Activated naive CD4-positive, alpha-beta T cell treated with anti-CD3 and anti-CD28 coated beads, Interleukin-2, amount 50 U/mL, for 72 hours (primary cell): ENCODE measurements around the gene RBMS3. TPM values are rescaled to one million over a fixed set of nuclear protein-coding genes. Genes with fewer than 3 reads are reported as not detected.
"Not testable (repeated sequence)": the region's sequence is repeated elsewhere in the genome, so short reads cannot be mapped to it uniquely, and the experiment has no call there.

Experiments
- ATAC-seq, 2 donors: fragments of 150-1000 bp; cut with Tn5 transposase; 2 replicates each; pipeline ENCODE4 v1.10.0; 2021; ENCODE audit warnings: mild to moderate bottlenecking in 2 of 2, moderate library complexity in 2 of 2
- DNase-seq, 2 donors: peaks; one replicate each; pipeline ENCODE4 v3.0.0; 2021 to 2022; ENCODE audit warnings: low spot score in 2 of 2
- H3K27ac Mint-ChIP-seq, 2 donors: one replicate each; pipeline ENCODE4 v1.8.0; 2022; ENCODE audit warnings: mild to moderate bottlenecking in 2 of 2, mixed read lengths in 2 of 2
- H3K36me3 Mint-ChIP-seq, 2 donors: one replicate each; pipeline ENCODE4 v1.8.0; 2022; ENCODE audit warnings: mixed read lengths in 2 of 2
- H3K9me3 Mint-ChIP-seq, 2 donors: one replicate each; pipeline ENCODE4 v1.8.0; 2022; ENCODE audit warnings: mixed read lengths in 2 of 2
- total RNA-seq, 2 donors: library from RNA; stranded (reverse); gene quantifications; one replicate each; pipeline ENCODE4 v1.2.3, GENCODE V29; 2022

Gene RBMS3
- total RNA-seq, 2 donors from 2014 or later = 3.3 TPM; not detected in 1

DNA sequence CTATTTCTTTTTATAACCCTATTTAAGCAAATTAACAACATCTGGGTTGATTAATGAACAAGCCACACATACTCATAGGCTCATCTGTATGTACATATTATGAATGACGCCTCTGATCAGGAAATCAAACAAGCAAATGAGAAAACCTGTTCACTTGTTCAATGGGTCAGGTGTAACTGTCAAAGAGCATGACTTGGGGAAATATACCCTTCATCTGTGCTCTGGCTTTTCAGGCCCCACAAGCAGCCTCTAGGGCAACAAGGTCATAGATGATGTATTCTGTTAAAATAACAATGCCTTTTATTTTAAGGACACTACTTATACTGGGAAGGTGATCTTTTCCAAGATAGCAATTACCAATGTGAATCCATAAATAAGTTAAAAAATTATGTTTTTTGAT lies 102.0 kb downstream of the RBMS3 start:
- DNase-seq (no peak), ATAC-seq (no peak)
- Mint-ChIP-seq H3K9me3 (peaks cover 10 to 15% of the 10 kb centered on the region in 2 donors), H3K36me3 (peaks cover 0 to 2% of the 10 kb centered on the region in 2 donors), H3K27ac (no peak overlapping the region)

DNA sequence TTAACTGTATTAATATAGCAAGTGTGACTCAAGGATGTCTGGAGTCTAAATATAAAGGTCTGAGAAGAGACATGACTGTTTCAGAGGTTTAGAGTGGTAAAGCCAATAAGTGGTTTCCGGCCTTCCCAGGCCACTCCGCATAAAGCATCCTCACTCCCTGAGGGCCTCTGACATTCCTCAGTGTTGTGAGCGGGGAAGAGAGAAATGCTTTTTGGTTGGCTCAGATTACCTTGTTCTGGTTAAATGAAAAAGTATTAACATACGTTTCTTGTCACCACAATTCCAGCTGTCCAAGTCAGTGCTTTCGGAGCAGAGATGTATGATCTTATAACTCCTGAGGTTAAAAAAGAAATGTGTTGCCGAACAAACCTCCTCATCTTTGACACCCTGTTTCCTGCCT lies 103.8 kb downstream of the RBMS3 start:
- ATAC-seq (no peak), DNase-seq (no peak)
- H3K9me3 Mint-ChIP-seq = peaks cover 15 to 20% of the 10 kb centered on the region in 2 donors
- peaks cover 0 to 4% of the 10 kb centered on the region in 2 donors for H3K36me3 Mint-ChIP-seq
- no peak overlapping the region for H3K27ac Mint-ChIP-seq

DNA sequence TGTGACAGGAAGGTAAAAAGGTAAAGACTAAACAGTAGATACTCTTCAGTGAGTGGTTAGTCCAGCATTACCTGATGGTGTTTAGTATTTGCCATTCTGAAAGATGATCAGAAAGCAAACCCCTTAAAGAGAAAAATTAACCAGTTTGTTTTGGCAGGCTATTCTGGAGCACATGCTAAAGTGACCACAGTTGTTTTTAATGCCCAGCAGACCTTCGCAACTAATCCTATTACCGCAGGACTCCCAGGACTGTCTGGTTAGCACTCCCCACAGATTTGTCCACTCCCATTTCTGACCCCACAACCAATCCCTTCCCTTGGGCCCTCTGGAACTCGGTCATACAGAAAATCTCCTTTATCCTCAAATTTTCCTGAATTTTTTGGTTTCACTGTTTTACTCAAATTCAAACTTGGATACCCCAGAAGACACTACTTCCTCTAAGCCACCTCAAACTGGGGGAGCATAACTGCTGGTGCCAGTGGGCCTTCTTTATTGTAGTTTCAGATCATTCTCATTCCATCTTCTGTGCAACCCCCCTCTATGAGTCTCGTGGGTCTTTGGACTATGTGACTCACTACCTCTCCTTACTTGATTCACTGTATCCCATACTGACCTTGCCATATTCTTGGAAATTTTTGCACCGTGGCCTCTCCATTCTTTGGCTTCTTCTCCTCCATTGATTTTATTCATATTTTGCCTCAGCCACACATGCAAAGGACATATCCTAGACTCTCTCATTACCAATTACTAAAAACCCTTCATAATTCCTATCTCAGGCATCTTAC lies 104.4 kb downstream of the RBMS3 start:
- no peak for DNase-seq
- H3K27ac Mint-ChIP-seq = no peak overlapping the region
- H3K9me3 Mint-ChIP-seq = peaks cover 15 to 20% of the 10 kb centered on the region in 2 donors
- no peak for ATAC-seq
- peaks cover 0 to 4% of the 10 kb centered on the region in 2 donors for H3K36me3 Mint-ChIP-seq

DNA sequence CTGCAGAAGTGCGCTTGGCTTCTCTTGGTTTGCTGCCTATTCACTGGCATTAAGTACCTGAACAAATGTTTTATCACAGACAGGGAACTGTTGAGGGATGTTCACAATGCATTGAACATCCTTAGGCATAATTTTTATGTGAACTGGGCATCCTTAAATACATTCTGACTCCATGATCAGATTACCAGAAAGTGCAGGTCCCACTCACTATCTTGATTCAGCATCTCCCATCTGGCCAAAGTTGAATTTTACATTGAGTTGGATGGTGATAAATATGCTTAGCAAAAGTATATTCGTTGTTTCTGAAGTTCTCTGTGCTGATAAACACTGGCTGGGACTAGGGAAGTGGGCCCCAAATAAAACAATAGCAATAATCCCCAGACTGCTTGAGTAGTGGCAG lies 108.5 kb downstream of the RBMS3 start:
- DNase-seq (no peak), ATAC-seq (no peak)
- Mint-ChIP-seq H3K36me3 (peaks cover 4 to 5% of the 10 kb centered on the region in 2 donors), H3K27ac (no peak overlapping the region), H3K9me3 (peaks cover 21 to 32% of the 10 kb centered on the region in 2 donors)

DNA sequence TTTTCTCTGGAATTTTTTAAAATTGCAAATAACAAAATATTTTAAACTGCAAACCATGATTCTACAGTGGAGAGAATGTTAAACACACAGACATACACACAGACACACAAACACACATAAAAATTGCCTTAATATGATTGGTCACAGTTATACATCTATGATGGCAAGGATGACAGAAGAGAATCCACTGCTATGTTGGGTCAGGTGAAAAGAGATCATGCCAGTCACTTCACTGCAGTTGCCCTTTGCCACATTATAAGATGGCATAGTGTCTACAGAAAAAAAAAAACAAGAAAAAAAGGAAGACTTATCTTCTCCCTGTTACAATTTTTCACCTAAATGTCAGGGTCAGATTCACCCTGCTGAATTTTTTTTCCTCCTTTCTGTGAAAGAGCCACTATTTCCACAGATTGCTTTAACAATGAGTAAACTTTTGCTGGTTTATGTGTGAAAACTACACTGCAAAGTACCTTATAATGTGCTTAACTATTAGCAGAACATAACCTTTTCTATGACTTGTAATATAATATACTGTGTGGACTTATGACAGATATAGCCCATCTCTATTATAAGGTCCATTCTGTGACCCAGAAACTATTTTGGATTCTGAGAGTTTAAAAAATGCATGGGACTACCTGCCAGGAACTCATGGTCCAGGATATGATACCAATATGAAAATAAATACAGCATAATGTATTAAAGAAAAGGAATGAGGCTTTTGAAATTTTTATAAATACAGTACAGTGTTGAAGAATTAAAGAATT lies 111.9 kb downstream of the RBMS3 start:
- Mint-ChIP-seq H3K36me3 (peaks cover 3 to 5% of the 10 kb centered on the region in 2 donors), H3K9me3 (peaks cover 19 to 21% of the 10 kb centered on the region in 2 donors), H3K27ac (no peak overlapping the region)
- DNase-seq (no peak), ATAC-seq (no peak)

DNA sequence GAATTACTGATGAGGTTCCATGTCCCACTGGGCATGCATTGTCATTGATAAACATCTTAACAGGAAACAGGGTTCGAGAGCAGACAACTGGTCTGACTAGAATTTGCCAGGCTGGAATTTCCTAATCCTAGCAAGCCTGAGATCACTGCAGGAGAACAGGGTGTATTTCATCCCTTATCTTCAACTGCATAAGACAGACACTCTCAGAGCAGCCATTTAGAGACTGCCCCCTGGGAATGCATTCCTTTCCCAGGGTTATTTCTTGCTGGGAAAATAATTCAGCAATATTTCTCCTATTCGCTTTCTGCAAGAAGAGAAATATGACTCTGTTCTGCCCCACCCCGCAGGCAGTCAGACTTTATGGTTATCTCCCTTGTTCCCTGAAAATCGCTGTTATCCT lies 113.1 kb downstream of the RBMS3 start:
- H3K27ac Mint-ChIP-seq, ATAC-seq, DNase-seq, H3K36me3 Mint-ChIP-seq: not testable (repeated sequence)
- H3K9me3 Mint-ChIP-seq = peaks cover 14 to 16% of the 10 kb centered on the region in 2 donors

DNA sequence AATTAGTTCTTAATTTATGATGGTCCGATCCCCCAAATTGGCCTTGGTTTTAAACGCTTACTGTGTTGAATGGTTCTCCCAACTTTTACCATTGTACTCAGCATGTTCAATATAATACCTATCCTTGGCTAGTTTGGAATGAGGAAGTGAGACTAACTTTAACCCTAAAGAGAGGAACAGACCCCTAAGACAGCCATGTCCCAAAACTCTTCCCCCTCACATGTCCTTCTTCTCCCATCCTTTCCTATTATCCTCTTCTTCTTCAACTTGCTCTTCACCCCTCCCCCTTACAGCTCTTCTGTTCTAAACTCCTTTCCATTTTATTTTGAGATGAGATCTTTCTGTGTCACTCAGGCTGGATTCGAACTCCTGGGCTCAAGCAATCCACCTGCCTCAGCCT lies 116.5 kb downstream of the RBMS3 start:
- DNase-seq = no peak
- no peak overlapping the region for H3K27ac Mint-ChIP-seq
- H3K36me3 Mint-ChIP-seq = peaks cover 0 to 5% of the 10 kb centered on the region in 2 donors
- H3K9me3 Mint-ChIP-seq = peaks cover 13 to 14% of the 10 kb centered on the region in 2 donors
- no peak for ATAC-seq

DNA sequence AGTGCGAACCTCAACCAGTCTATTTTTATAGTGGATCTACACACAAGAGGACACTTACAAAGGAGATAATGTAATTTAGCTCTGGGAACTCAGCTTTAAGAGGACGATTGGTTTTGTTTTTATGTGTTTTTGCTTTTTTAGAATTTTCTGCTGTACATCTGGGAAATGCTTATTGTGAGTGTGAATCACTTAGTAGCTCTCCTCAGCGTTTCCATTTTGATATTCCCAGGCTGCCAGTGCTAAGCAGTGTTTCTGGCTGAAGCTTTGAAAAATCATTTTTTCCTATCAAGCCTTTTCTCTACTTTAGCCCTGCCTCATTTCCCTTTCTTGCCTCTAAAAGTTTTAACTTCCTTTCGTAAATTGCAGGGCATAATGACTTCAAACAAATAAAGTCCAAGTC lies 117.9 kb downstream of the RBMS3 start:
- DNase-seq (no peak), ATAC-seq (no peak)
- H3K27ac Mint-ChIP-seq = no peak overlapping the region
- peaks cover 0 to under 1% of the 10 kb centered on the region in 2 donors for H3K36me3 Mint-ChIP-seq
- peaks cover 9% of the 10 kb centered on the region in 2 donors for H3K9me3 Mint-ChIP-seq

DNA sequence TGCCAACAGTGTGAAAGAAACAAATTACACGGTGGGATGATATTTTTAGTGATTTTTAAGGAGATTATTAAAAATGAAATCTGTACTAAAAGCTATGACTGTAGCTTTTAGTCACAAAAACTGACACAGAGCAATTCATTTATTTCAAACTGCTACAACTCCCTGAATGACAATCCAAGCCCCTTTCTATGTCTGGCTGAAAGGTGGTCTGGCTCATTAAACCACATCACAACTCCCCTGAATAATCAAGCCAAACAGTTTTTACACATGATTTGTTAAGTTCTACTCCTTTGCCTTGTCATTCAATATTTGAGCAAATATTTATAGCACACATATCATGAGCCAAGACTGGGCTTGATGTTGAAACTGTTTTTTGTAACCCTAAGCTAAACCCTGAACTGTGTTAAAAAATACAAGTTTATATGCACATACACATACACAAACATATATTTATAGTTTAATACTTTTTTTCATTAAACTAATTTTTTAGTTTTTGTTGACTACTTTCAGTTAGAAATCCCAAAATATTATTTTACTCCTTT lies 125.5 kb downstream of the RBMS3 start:
- no peaks in the 10 kb centered on the region for H3K36me3 Mint-ChIP-seq
- H3K9me3 Mint-ChIP-seq = no peaks in the 10 kb centered on the region
- no peak overlapping the region for H3K27ac Mint-ChIP-seq
- ATAC-seq = no peak
- no peak for DNase-seq

DNA sequence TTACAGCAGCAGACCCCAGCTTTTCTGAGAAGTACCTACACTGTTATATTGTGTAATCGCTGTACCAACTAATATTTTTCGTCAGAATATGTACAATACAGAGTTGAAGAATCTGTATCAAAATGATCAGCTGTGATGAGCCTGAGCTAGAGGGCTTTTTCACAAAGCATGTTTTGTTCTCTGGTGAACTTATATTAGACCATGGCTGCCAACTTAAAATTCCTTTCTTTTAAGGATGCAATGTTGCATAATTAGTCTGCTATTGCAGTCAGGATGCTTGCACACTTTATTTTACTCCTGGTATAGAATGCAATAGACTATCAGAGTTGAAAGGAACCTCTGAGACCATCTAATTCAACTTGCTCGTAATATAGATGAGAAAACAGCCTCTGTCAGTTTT lies 127.8 kb downstream of the RBMS3 start:
- ATAC-seq (no peak), DNase-seq (no peak)
- H3K27ac Mint-ChIP-seq = no peak overlapping the region
- H3K9me3 Mint-ChIP-seq = no peaks in the 10 kb centered on the region
- no peaks in the 10 kb centered on the region for H3K36me3 Mint-ChIP-seq

DNA sequence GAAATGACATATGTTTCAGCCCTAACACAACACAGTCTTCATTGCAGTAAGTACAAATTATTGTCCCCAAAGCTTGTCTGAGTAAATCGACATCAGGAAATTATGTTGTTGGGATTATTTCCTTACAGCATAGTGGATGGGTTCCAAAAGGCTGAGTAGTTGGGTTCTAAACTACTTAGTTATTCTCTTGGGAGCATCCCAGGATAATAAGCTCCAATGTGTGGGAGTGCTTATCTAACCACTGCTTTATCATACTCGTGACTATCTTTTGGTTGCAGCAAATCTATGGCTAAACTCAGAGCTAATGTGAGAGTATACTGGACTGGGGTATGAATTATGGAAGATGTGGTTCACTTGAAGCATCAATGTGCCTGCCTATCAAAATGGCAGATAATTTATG lies 128.5 kb downstream of the RBMS3 start:
- H3K36me3 Mint-ChIP-seq = no peaks in the 10 kb centered on the region
- no peaks in the 10 kb centered on the region for H3K9me3 Mint-ChIP-seq
- DNase-seq = no peak
- no peak for ATAC-seq
- no peak overlapping the region for H3K27ac Mint-ChIP-seq

DNA sequence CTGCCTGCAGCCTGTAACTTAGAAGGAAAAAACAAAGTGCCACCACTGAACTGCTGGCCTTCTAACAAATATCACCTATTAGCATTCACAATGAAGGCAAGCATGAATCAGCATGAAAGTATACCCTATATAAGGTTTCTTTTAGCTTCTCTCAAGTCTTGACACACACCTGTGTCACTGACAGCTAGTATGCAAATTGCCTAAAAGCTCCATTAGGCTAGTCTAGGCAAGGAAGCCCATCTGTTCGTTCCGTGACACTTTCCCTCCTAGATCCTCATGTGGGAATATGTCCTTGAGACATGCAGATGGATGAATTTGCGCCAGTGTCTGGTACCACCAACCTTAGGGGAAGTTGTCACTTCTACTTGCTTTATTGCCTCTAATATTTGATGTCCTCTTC lies 129.3 kb downstream of the RBMS3 start:
- Mint-ChIP-seq H3K27ac (no peak overlapping the region), H3K36me3 (no peaks in the 10 kb centered on the region), H3K9me3 (no peaks in the 10 kb centered on the region)
- no peak for ATAC-seq
- no peak for DNase-seq

DNA sequence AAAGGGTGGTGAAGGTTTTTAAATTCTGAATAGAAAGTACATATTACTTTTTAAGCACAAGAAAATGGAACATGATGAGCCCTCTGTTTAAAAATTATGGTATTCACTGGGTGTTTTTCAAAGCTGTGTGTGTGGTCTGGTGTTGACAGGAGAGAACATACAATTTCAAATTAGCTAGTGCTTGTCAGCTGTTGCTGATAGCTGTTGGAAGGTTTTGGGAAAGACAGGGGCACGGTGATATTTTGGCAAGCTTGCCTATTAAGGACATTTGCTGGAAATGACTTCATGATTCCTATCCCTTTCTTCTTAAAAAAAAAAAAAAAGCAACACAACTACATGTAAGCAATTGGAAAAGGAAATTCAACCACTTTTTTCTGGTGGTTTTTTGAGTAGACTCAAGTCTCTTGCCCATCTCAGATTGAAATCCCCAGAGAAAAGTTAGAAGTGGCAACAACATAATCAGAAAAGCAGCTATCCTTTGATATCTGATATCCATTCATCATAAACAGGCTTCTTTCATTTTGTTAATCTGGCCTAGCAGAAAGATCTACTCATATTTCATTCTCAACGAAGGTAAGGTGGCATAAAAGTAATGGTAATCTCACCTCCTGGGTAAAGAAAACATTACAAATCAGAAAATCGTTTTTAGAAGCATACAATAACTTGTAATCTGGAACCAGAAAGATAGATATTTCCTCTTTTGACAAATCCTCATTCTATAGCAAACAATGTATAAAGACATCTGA lies 130.0 kb downstream of the RBMS3 start:
- DNase-seq = no peak
- Mint-ChIP-seq H3K36me3 (no peaks in the 10 kb centered on the region), H3K27ac (no peak overlapping the region), H3K9me3 (no peaks in the 10 kb centered on the region)
- no peak for ATAC-seq

DNA sequence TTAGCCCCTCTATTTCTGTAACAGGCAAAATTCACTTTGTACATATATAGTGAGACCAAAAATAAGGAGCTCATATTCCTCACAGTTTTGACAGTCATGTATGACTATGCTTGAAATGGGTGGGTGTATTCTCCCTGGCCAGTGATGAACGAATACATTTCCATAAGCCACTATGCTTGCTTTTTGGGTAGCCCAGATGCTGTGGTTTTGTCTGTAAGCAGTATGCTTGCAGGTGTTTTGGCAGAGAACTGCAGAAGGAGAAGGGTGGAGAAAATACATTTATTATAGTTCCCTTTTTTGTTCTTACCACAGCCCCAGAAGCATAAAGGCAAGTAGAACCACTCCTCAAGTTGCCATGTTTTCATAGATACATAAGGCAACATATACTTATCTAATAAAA lies 131.2 kb downstream of the RBMS3 start:
- ATAC-seq (no peak), DNase-seq (no peak)
- Mint-ChIP-seq H3K27ac (no peak overlapping the region), H3K36me3 (no peaks in the 10 kb centered on the region), H3K9me3 (no peaks in the 10 kb centered on the region)

DNA sequence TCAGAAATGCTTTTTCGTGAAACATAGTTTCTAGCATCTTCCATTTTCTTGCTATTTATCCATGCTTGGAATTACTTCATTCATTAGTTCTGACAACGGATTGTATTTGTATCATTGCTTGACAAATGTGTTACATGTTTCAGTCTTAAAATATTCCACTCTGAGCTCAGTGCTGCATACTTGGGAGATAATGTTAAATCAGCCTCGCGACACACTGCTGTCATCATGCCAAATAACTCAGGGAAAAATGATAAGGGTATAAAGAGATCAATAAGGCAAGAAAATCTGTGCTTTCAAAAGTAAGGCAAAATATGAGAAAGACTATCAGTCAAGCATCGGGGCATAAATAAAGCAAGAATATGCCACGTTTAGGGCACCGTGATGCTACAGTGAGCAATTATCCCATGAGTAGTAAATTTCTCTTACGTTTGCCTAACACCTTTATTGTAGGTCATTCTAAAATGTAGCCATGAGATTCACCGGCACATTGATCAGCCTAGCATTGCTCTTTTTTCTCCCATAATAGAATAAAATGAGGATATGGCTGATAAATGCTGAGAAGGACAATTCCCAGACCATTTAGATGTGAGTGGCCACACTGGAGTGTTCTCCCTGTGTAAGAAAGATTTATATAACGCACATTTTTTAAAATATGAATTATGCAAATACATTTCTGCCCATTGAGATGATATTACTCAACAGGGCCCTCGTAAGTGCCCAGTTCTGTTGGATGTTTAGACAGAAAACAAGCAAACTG lies 133.8 kb downstream of the RBMS3 start:
- H3K36me3 Mint-ChIP-seq = no peaks in the 10 kb centered on the region
- ATAC-seq = no peak
- no peaks in the 10 kb centered on the region for H3K9me3 Mint-ChIP-seq
- no peak overlapping the region for H3K27ac Mint-ChIP-seq
- no peak for DNase-seq

DNA sequence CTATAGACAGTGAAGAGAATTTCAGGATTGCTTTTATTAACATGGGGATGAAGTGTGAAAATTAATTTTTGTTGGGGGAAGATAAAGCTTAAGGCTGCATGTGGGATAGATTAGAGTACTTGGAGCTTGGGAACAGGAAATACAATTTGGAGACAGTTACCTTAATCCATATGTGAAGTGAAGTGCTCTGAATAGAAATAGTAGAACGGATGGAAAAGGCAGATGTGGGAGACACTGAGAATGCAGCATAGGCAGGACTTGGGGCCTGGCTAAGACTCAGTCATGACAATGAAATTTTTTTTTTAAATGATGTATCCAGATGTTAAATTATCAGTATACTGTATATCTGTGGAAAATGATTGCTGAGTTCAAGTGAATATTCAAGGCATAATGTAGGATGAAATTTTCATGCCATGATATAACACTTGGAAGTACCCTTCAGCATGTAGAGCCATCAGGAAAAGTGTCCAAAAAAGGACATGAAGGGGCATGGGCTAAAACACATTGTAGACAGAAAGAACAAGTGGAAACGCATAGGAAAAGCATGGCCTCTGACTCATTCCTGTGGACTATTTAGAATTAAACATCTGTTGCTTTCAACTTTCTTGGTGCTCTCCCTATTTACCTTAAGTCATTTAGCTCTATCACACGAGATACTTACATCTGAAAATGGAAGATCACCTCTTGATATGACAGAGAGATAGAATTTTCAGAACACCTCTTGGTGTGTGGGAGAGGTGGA lies 134.8 kb downstream of the RBMS3 start:
- Mint-ChIP-seq H3K36me3 (no peaks in the 10 kb centered on the region), H3K27ac (no peak overlapping the region), H3K9me3 (no peaks in the 10 kb centered on the region)
- no peak for ATAC-seq
- no peak for DNase-seq
